GM12878 (cell line): ENCODE data around the gene LRCH4. TPM values are rescaled to one million over a fixed set of nuclear protein-coding genes. Genes with fewer than 3 reads are reported as not detected.

Source experiments
- ATAC-seq: fragments of 200-7000 bp; cut with Tn5 transposase; 3 replicates; pipeline ENCODE4 v1.9.1; 2020; ENCODE audit warnings: mild to moderate bottlenecking, moderate library complexity
- BruUV-seq: library from RNA; stranded (reverse); fragments of 400-500 nt; replicated peaks from 2 replicates; lab custom pipeline; 2021; lab: Mats Ljungman, UMichigan
- CTCF ChIA-PET: fragments of 300-600 bp; sonication (Branson Sonifier 250); formaldehyde crosslinking; extraction: SDS; loops from one replicate; lab custom pipeline; 2021; ENCODE audit warnings: inconsistent platforms; lab: Yijun Ruan, JAX
- POLR2A ChIA-PET: fragments of 350-600 bp; formaldehyde crosslinking; extraction: SDS; loops from one replicate; lab custom pipeline; 2021; ENCODE audit warnings: inconsistent platforms; lab: Charles Lee
- RAD21 ChIA-PET: fragments of 300-600 bp; sonication (Branson Sonifier 250); formaldehyde crosslinking; loops from one replicate; lab custom pipeline; 2023; ENCODE audit warnings: antibody characterized with exemption; ENCODE audit not compliant: unreplicated experiment; lab: Charles Lee
- SMC1A ChIA-PET: fragments of 300-600 bp; sonication (Branson Sonifier 250); formaldehyde crosslinking; loops from one replicate; lab custom pipeline; 2023; ENCODE audit not compliant: unreplicated experiment, uncharacterized antibody; lab: Charles Lee
- DNase-seq: peaks from one replicate; pipeline ENCODE4 v3.0.0-alpha.2; 2011; ENCODE audit warnings: low read depth, low spot score
- FAIRE-seq: peaks from 3 replicates; lab custom pipeline; 2011; peaks lifted over from hg19 to GRCh38; lab: Jason Lieb, UNC
- H2AFZ ChIP-seq: 2 replicates; pipeline ENCODE4 v1.6.0; 2011; ENCODE audit warnings: low read depth, low read length, control low read depth; ENCODE audit not compliant: control insufficient read depth
- H3K27ac ChIP-seq: 2 replicates; pipeline ENCODE4 v1.5.1; 2011; ENCODE audit warnings: control low read depth; ENCODE audit not compliant: control insufficient read depth, insufficient read depth
- H3K27me3 ChIP-seq, 2 experiments: replicated peaks in 1 of 2; 2 replicates each; pipeline versions ENCODE4 v1.6.0 to v1.6.1; 2011; ENCODE audit warnings: low read length in 1 of 2; ENCODE audit not compliant: control insufficient read depth in 2 of 2, insufficient read depth in 2 of 2
- H3K36me3 ChIP-seq, 2 experiments: 2 replicates each; pipeline ENCODE4 v1.5.1; 2011; ENCODE audit warnings: low read length in 1 of 2; ENCODE audit not compliant: control insufficient read depth in 2 of 2, insufficient read depth in 2 of 2
- H3K4me1 ChIP-seq: 2 replicates; pipeline ENCODE4 v1.6.1; 2011; ENCODE audit warnings: mild to moderate bottlenecking, low read length, moderate library complexity, mixed read lengths; ENCODE audit not compliant: control insufficient read depth, insufficient read depth
- H3K4me2 ChIP-seq: 2 replicates; pipeline ENCODE4 v1.6.0; 2011; ENCODE audit warnings: control low read depth; ENCODE audit not compliant: control insufficient read depth, insufficient read depth
- H3K4me3 ChIP-seq: fragments of 200-600 bp; sonication (generic); 2 replicates; pipeline ENCODE4 v1.5.1; 2016
- H3K79me2 ChIP-seq: 2 replicates; pipeline ENCODE4 v1.6.0; 2011; ENCODE audit warnings: low read length; ENCODE audit not compliant: control insufficient read depth, insufficient read depth
- H3K9ac ChIP-seq: 2 replicates; pipeline ENCODE4 v1.8.0; 2011; ENCODE audit warnings: low read length, control low read depth, mixed read lengths; ENCODE audit not compliant: control insufficient read depth, insufficient read depth
- H3K9me3 ChIP-seq: replicated peaks from 3 replicates; pipeline ENCODE4 v1.5.1; 2011; ENCODE audit warnings: mild to moderate bottlenecking, low read length; ENCODE audit not compliant: control insufficient read depth, insufficient read depth
- H4K20me1 ChIP-seq: 2 replicates; pipeline ENCODE4 v1.6.0; 2011; ENCODE audit not compliant: control insufficient read depth, insufficient read depth
- CBX3 ChIP-seq: fragments of 200-600 bp; sonication (generic); IDR thresholded peaks from 2 replicates; pipeline ENCODE4 v1.6.1; 2016; ENCODE audit warnings: low read depth, borderline replicate concordance
- EP300 ChIP-seq, 2 experiments: fragments of 150-350 bp in 1 of 2; IDR thresholded peaks; 2 replicates each; pipeline ENCODE4 v1.6.1; 2011 to 2012; ENCODE audit warnings: low read depth in 2 of 2, low read length in 2 of 2, borderline replicate concordance in 1 of 2, improper control_type of control experiment in 1 of 2, inconsistent platforms in 1 of 2; ENCODE audit not compliant: control insufficient read depth in 1 of 2
- ETV6 ChIP-seq, 2 experiments: fragments of 450-650 bp in 1 of 2; IDR thresholded peaks in 1 of 2; conservative IDR thresholded peaks in 1 of 2; 2 replicates each; pipeline ENCODE4 v1.6.1; 2014; ENCODE audit warnings: antibody characterized with exemption in 1 of 2, borderline replicate concordance in 1 of 2, low read depth in 1 of 2, mild to moderate bottlenecking in 1 of 2, moderate library complexity in 1 of 2
- EZH2 ChIP-seq: IDR thresholded peaks from 2 replicates; pipeline ENCODE4 v1.6.1; 2012; ENCODE audit warnings: low read depth, mild to moderate bottlenecking, control low read depth, inconsistent platforms, low read length, borderline replicate concordance; ENCODE audit not compliant: control insufficient read depth
- HDAC2 ChIP-seq: fragments of 200-600 bp; sonication (generic); IDR thresholded peaks from 2 replicates; pipeline ENCODE4 v1.6.1; 2017
- HDGF ChIP-seq: fragments of 450-650 bp; IDR thresholded peaks from 2 replicates; pipeline ENCODE4 v1.6.1; 2016; ENCODE audit warnings: antibody characterized with exemption
- MEF2A ChIP-seq: IDR thresholded peaks from 2 replicates; pipeline ENCODE4 v1.6.1; 2011; ENCODE audit warnings: low read depth, mild to moderate bottlenecking, low read length, moderate library complexity; ENCODE audit not compliant: insufficient read depth
- MTA3 ChIP-seq: IDR thresholded peaks from 2 replicates; pipeline ENCODE4 v1.6.1; 2012; ENCODE audit warnings: low read length, inconsistent platforms, borderline replicate concordance
- NFYB ChIP-seq: IDR thresholded peaks from 2 replicates; pipeline ENCODE4 v1.6.1; 2011; ENCODE audit warnings: low read depth, mild to moderate bottlenecking, low read length, improper control_type of control experiment, moderate library complexity; ENCODE audit not compliant: insufficient read depth
- NR2C2 ChIP-seq: IDR thresholded peaks from 2 replicates; pipeline ENCODE4 v1.6.1; 2011; ENCODE audit warnings: borderline replicate concordance, low read depth; ENCODE audit not compliant: control insufficient read depth, insufficient read length
- PAX5 ChIP-seq: IDR thresholded peaks from 2 replicates; pipeline ENCODE4 v1.6.1; 2011; ENCODE audit warnings: low read depth, low read length, borderline replicate concordance
- RAD21 ChIP-seq: IDR thresholded peaks from 2 replicates; pipeline ENCODE4 v1.6.1; 2011; ENCODE audit warnings: mild to moderate bottlenecking, low read depth, low read length, moderate library complexity; ENCODE audit not compliant: insufficient read depth
- RBBP5 ChIP-seq: fragments of 200-600 bp; sonication (generic); conservative IDR thresholded peaks from 2 replicates; pipeline ENCODE4 v1.6.1; 2016
- SRF ChIP-seq, 2 experiments: IDR thresholded peaks; 2 replicates each; pipeline ENCODE4 v1.6.1; 2011; ENCODE audit warnings: low read depth in 2 of 2, low read length in 2 of 2, mild to moderate bottlenecking in 1 of 2, moderate library complexity in 1 of 2
- TAF1 ChIP-seq: IDR thresholded peaks from 2 replicates; pipeline ENCODE4 v1.6.1; 2011; ENCODE audit warnings: mild to moderate bottlenecking, low read depth, low read length, borderline replicate concordance
- TBL1XR1 ChIP-seq: IDR thresholded peaks from 2 replicates; pipeline ENCODE4 v1.6.1; 2012; ENCODE audit warnings: low read depth, low read length, improper control_type of control experiment
- ZNF622 ChIP-seq: fragments of 450-650 bp; IDR thresholded peaks from 2 replicates; pipeline ENCODE4 v1.6.1; 2017; ENCODE audit warnings: mild to moderate bottlenecking, inconsistent platforms
- ZZZ3 ChIP-seq: IDR thresholded peaks from 2 replicates; pipeline ENCODE4 v1.6.1; 2011; ENCODE audit warnings: low read depth; ENCODE audit not compliant: control insufficient read depth, insufficient read length
- WGBS: methylation state at CpG from one replicate; pipeline ENCODE4 v1.1.6; 2016; ENCODE audit warnings: low lambda C conversion rate; ENCODE audit not compliant: insufficient replicate concordance, insufficient coverage; ENCODE audit errors: missing lambda C conversion rate; 5-methylcytosine and 5-hydroxymethylcytosine counted together
- in situ Hi-C: fragments of 300-500 bp; cut with MboI; formaldehyde crosslinking; loops from 9 replicates; pipeline ENCODE4 v1.14.3; 2018; ENCODE audit warnings: mixed read lengths
- intact Hi-C: fragments of 100-400 bp; cut with micrococcal nuclease; formaldehyde crosslinking; loops from one replicate; pipeline ENCODE4 v1.14.2; 2022; ENCODE audit not compliant: unreplicated experiment
- polyA plus RNA-seq, 11 experiments: library from polyadenylated mRNA; depleted of rRNA in 4 of 11; unstranded in 6 of 11; stranded (reverse) in 5 of 11; fragments of >200 nt; fragmentation: Nextera tagmentation in 4 of 11; fragmentation: Illumina TruSeq in 1 of 11; extraction: Ambion mirVana in 4 of 11; extraction: Trizol in 1 of 11; gene quantifications; 1 replicate in 1 of 11; 2 replicates in 10 of 11; pipeline versions ENCODE4 v1.2.1 to v1.2.3, GENCODE V29; 2011 to 2016; ENCODE audit warnings: inconsistent platforms in 2 of 11, missing spikeins in 2 of 11, low read depth in 1 of 11
- total RNA-seq, 4 experiments: library from RNA; depleted of rRNA in 3 of 4; stranded (reverse); fragments of >200 nt in 3 of 4; fragmentation: Illumina TruSeq in 1 of 4; extraction: Trizol in 1 of 4; gene quantifications; 2 replicates each; pipeline versions ENCODE4 v1.2.1 to v1.2.3, GENCODE V29; 2013 to 2021
- TF ChIP-seq, protein P1 (sequence below): fragments of 450-650 bp; IDR thresholded peaks from 2 replicates; pipeline ENCODE4 v1.6.1; 2017; ENCODE audit warnings: antibody characterized with exemption, mild to moderate bottlenecking, moderate library complexity

The LRCH4 gene
- total and polyA plus RNA-seq, 10 of the 15 experiments (the other 5 are each of a cell fraction or from before 2014, with no cell fraction given), result 0.58 to 96.7 (median 28.4) TPM

- TF ChIP-seq EZH2 (no peak), TBL1XR1 (peak; percentile 5; the same call in 1 of the 2 replicates), SRF (IDR thresholded peaks at IDR 0.05; ENCODE audit: low read depth in 2 of 2, low read length in 2 of 2) (no peak), ETV6 (conservative IDR thresholded peaks at IDR 0.05 in 1 of 2, IDR thresholded peaks at IDR 0.05 in 1 of 2; ENCODE audit: borderline replicate concordance in 1 of 2, low read depth in 1 of 2) (peak in 1 of 2 experiments; percentile 28; a peak in 1 of 4 replicates), EP300 (IDR thresholded peaks at IDR 0.05; ENCODE audit: borderline replicate concordance in 1 of 2, control insufficient read depth in 1 of 2, low read depth in 2 of 2, low read length in 2 of 2) (no peak), MEF2A (no peak), HDGF (peak; percentile 76; the same call in 1 of the 2 replicates), RAD21 (no peak), CBX3 (no peak)
Measured at GRCh38 chr7:100583132-100584053, 2.5 kb downstream of the LRCH4 start (continued).

DNA sequence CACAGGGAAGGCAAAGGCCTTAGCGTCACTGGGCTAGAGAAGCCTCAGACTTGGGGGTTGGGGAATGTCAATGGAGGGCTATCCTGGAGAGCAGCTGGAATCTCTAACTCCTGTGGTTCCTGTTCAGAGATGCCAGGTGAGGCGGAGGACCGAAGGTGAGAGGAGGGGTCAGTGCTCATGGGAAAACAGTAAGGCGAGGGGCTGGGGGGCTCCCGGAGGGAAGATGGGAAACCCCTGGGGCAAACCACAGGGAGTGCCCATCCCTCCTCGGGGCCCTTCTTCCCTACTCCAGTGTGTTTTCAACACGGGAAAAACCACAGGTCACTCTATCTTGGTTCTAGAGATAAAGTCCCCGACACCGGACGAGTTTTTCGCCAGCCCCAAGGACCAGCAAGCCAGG is 3.3 kb downstream of the LRCH4 start:
- ATAC-seq, result no peak
- H3K27ac ChIP-seq, result peak overlapping the region; percentile 90; the same call in 1 of the 2 replicates
- peaks cover 24% of the 10 kb centered on the region for H3K4me1 ChIP-seq
- in situ Hi-C loops, result no loop called here
- peak overlapping the region; percentile 85; the same call in 1 of the 2 replicates for H3K9ac ChIP-seq
- no peak overlapping the region for H2AFZ ChIP-seq
- H3K4me3 ChIP-seq, result peak overlapping the region; percentile 83; the same call in 1 of the 2 replicates
- CTCF ChIA-PET, result interaction anchor here (2.9 to 11.6 kb wide), 3 partner anchors 19 to 123 kb away, joined by 14 to 190 read pairs (median 41); partner anchors contain the start of genes GIGYF1 and POP7
- 90% methylated on average over 10 of the region's 11 CpGs for WGBS
- H3K4me2 ChIP-seq, result peak overlapping the region; percentile 98
- peaks cover 32% of the 10 kb centered on the region for H3K79me2 ChIP-seq
- no peak for FAIRE-seq
- intact Hi-C loops, result no loop called here
- H3K27me3 ChIP-seq, result no peaks in the 10 kb centered on the region
- no TSS peak for BruUV-seq
- RAD21 ChIA-PET, result interaction anchor here (1.1 to 4.2 kb wide), 3 partner anchors 18 to 113 kb away, joined by 3 to 21 read pairs (median 15); no protein-coding TSS in a partner anchor
- POLR2A ChIA-PET, result interaction anchor here (2.0 to 4.3 kb wide), 2 partner anchors 19 to 35 kb away, joined by 5 to 47 read pairs; no protein-coding TSS in a partner anchor
- H3K36me3 ChIP-seq, result peaks cover 10 to 11% of the 10 kb centered on the region in 2 experiments
- SMC1A ChIA-PET, result interaction anchor here (1.0 to 4.6 kb wide), 3 partner anchors 17 to 108 kb away, joined by 3 to 19 read pairs (median 4); no protein-coding TSS in a partner anchor
- H3K9me3 ChIP-seq, result no peaks in the 10 kb centered on the region
- DNase-seq, result no peak
- H4K20me1 ChIP-seq, result no peaks in the 10 kb centered on the region
- no peak for TF ChIP-seq HDAC2
- TF ChIP-seq NFYB, result no peak
- no peak for TF ChIP-seq MTA3
- TF ChIP-seq RBBP5, result no peak
- no peak for TF ChIP-seq PAX5
- no peak for TF ChIP-seq NR2C2
- no peak for TF ChIP-seq TAF1
- TF ChIP-seq ZNF622, result no peak
- no peak for TF ChIP-seq ZZZ3
- TF ChIP-seq, protein P1, sequence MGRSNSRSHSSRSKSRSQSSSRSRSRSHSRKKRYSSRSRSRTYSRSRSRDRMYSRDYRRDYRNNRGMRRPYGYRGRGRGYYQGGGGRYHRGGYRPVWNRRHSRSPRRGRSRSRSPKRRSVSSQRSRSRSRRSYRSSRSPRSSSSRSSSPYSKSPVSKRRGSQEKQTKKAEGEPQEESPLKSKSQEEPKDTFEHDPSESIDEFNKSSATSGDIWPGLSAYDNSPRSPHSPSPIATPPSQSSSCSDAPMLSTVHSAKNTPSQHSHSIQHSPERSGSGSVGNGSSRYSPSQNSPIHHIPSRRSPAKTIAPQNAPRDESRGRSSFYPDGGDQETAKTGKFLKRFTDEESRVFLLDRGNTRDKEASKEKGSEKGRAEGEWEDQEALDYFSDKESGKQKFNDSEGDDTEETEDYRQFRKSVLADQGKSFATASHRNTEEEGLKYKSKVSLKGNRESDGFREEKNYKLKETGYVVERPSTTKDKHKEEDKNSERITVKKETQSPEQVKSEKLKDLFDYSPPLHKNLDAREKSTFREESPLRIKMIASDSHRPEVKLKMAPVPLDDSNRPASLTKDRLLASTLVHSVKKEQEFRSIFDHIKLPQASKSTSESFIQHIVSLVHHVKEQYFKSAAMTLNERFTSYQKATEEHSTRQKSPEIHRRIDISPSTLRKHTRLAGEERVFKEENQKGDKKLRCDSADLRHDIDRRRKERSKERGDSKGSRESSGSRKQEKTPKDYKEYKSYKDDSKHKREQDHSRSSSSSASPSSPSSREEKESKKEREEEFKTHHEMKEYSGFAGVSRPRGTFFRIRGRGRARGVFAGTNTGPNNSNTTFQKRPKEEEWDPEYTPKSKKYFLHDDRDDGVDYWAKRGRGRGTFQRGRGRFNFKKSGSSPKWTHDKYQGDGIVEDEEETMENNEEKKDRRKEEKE, result no peak
